ENCODE measurements around the gene TMEM181.
A peak's percentile ranks its signal among the peaks of the same experiment; 100 is the strongest.
"Not testable (repeated sequence)": the region's sequence is repeated elsewhere in the genome, so short reads cannot be mapped to it uniquely, and the experiment has no call there.

TMEM181 gene

GRCh38 chr6:158605266-158605878 is 45.5 kb downstream of the TMEM181 start:
- Histone ChIP-seq H3K27ac (ENCODE audit: low read length) (no peak overlapping the region), H3K27me3 (ENCODE audit: control insufficient read depth, insufficient read depth, low read length) (no peaks in the 10 kb centered on the region), H3K4me1 (ENCODE audit: control insufficient read depth, low read depth, low read length) (no peaks in the 10 kb centered on the region), H3K4me3 (ENCODE audit: low read length) (no peak overlapping the region), H3K36me3 (ENCODE audit: control insufficient read depth, low read depth, low read length) (peaks cover 36% of the 10 kb centered on the region), H3K9me3 (ENCODE audit: control insufficient read depth, low read depth, low read length) (no peaks in the 10 kb centered on the region), H3K9ac (ENCODE audit: low read length) (no peak overlapping the region)

GRCh38 chr6:158606011-158606410 is 46.1 kb downstream of the TMEM181 start:
- not testable (repeated sequence) for H3K4me3 ChIP-seq (ENCODE audit: low read length); H3K4me1 ChIP-seq (ENCODE audit: control insufficient read depth, low read depth, low read length); H3K27ac ChIP-seq (ENCODE audit: low read length); H3K9me3 ChIP-seq (ENCODE audit: control insufficient read depth, low read depth, low read length); H3K9ac ChIP-seq (ENCODE audit: low read length); H3K27me3 ChIP-seq (ENCODE audit: control insufficient read depth, insufficient read depth, low read length)
- peaks cover 39% of the 10 kb centered on the region for H3K36me3 ChIP-seq (ENCODE audit: control insufficient read depth, low read depth, low read length)

GRCh38 chr6:158606935-158607334 is 47.0 kb downstream of the TMEM181 start:
- no peak overlapping the region for H3K27ac ChIP-seq (ENCODE audit: low read length)
- H3K36me3 ChIP-seq (ENCODE audit: control insufficient read depth, low read depth, low read length), result peaks cover 39% of the 10 kb centered on the region

GRCh38 chr6:158607411-158608170 is 47.7 kb downstream of the TMEM181 start:
- Histone ChIP-seq H3K4me1 (ENCODE audit: control insufficient read depth, low read depth, low read length) (peaks cover 4% of the 10 kb centered on the region), H3K9me3 (ENCODE audit: control insufficient read depth, low read depth, low read length) (no peaks in the 10 kb centered on the region), H3K9ac (ENCODE audit: low read length) (no peak overlapping the region), H3K27me3 (ENCODE audit: control insufficient read depth, insufficient read depth, low read length) (no peaks in the 10 kb centered on the region), H3K27ac (ENCODE audit: low read length) (no peak overlapping the region), H3K4me3 (ENCODE audit: low read length) (no peak overlapping the region), H3K36me3 (ENCODE audit: control insufficient read depth, low read depth, low read length) (peaks cover 39% of the 10 kb centered on the region)

More at GRCh38 chr6:158606935-158607334, 47.0 kb downstream of the TMEM181 start:
- H3K9ac ChIP-seq (ENCODE audit: low read length), result no peak overlapping the region
- peaks cover 4% of the 10 kb centered on the region for H3K4me1 ChIP-seq (ENCODE audit: control insufficient read depth, low read depth, low read length)
- H3K4me3 ChIP-seq (ENCODE audit: low read length), result no peak overlapping the region
- no peaks in the 10 kb centered on the region for H3K9me3 ChIP-seq (ENCODE audit: control insufficient read depth, low read depth, low read length)
- H3K27me3 ChIP-seq (ENCODE audit: control insufficient read depth, insufficient read depth, low read length), result no peaks in the 10 kb centered on the region

GRCh38 chr6:158608221-158608620 is 48.3 kb downstream of the TMEM181 start:
- no peak overlapping the region for H3K27ac ChIP-seq (ENCODE audit: low read length)
- no peaks in the 10 kb centered on the region for H3K27me3 ChIP-seq (ENCODE audit: control insufficient read depth, insufficient read depth, low read length)
- no peak overlapping the region for H3K9ac ChIP-seq (ENCODE audit: low read length)
- no peaks in the 10 kb centered on the region for H3K9me3 ChIP-seq (ENCODE audit: control insufficient read depth, low read depth, low read length)
- peaks cover 4% of the 10 kb centered on the region for H3K4me1 ChIP-seq (ENCODE audit: control insufficient read depth, low read depth, low read length)
- no peak overlapping the region for H3K4me3 ChIP-seq (ENCODE audit: low read length)
- H3K36me3 ChIP-seq (ENCODE audit: control insufficient read depth, low read depth, low read length), result peaks cover 40% of the 10 kb centered on the region

GRCh38 chr6:158609455-158610155 is 49.7 kb downstream of the TMEM181 start:
- Histone ChIP-seq H3K27ac (ENCODE audit: low read length) (no peak overlapping the region), H3K4me3 (ENCODE audit: low read length) (no peak overlapping the region), H3K27me3 (ENCODE audit: control insufficient read depth, insufficient read depth, low read length) (no peaks in the 10 kb centered on the region), H3K36me3 (ENCODE audit: control insufficient read depth, low read depth, low read length) (peaks cover 46% of the 10 kb centered on the region), H3K9ac (ENCODE audit: low read length) (no peak overlapping the region), H3K9me3 (ENCODE audit: control insufficient read depth, low read depth, low read length) (no peaks in the 10 kb centered on the region), H3K4me1 (ENCODE audit: control insufficient read depth, low read depth, low read length) (peaks cover 4% of the 10 kb centered on the region)

GRCh38 chr6:158610319-158610968 is 50.6 kb downstream of the TMEM181 start:
- no peaks in the 10 kb centered on the region for H3K27me3 ChIP-seq (ENCODE audit: control insufficient read depth, insufficient read depth, low read length)
- H3K4me1 ChIP-seq (ENCODE audit: control insufficient read depth, low read depth, low read length), result peaks cover 4% of the 10 kb centered on the region
- H3K9me3 ChIP-seq (ENCODE audit: control insufficient read depth, low read depth, low read length), result no peaks in the 10 kb centered on the region
- H3K9ac ChIP-seq (ENCODE audit: low read length), result no peak overlapping the region
- no peak overlapping the region for H3K4me3 ChIP-seq (ENCODE audit: low read length)
- no peak overlapping the region for H3K27ac ChIP-seq (ENCODE audit: low read length)
- peaks cover 46% of the 10 kb centered on the region for H3K36me3 ChIP-seq (ENCODE audit: control insufficient read depth, low read depth, low read length)

GRCh38 chr6:158611039-158611438 is 51.1 kb downstream of the TMEM181 start:
- Histone ChIP-seq H3K27ac (ENCODE audit: low read length) (no peak overlapping the region), H3K36me3 (ENCODE audit: control insufficient read depth, low read depth, low read length) (peaks cover 43% of the 10 kb centered on the region), H3K4me1 (ENCODE audit: control insufficient read depth, low read depth, low read length) (peaks cover 4% of the 10 kb centered on the region), H3K4me3 (ENCODE audit: low read length) (no peak overlapping the region), H3K27me3 (ENCODE audit: control insufficient read depth, insufficient read depth, low read length) (no peaks in the 10 kb centered on the region), H3K9ac (ENCODE audit: low read length) (no peak overlapping the region), H3K9me3 (ENCODE audit: control insufficient read depth, low read depth, low read length) (no peaks in the 10 kb centered on the region)

GRCh38 chr6:158611541-158612370 is 51.9 kb downstream of the TMEM181 start:
- Histone ChIP-seq H3K27me3 (ENCODE audit: control insufficient read depth, insufficient read depth, low read length) (no peaks in the 10 kb centered on the region), H3K9ac (ENCODE audit: low read length) (peak overlapping the region; percentile 39), H3K27ac (ENCODE audit: low read length) (peak overlapping the region; percentile 26), H3K4me3 (ENCODE audit: low read length) (peak overlapping the region; percentile 11), H3K4me1 (ENCODE audit: control insufficient read depth, low read depth, low read length) (peaks cover 4% of the 10 kb centered on the region), H3K36me3 (ENCODE audit: control insufficient read depth, low read depth, low read length) (peaks cover 41% of the 10 kb centered on the region), H3K9me3 (ENCODE audit: control insufficient read depth, low read depth, low read length) (no peaks in the 10 kb centered on the region)

- not testable (repeated sequence) for H3K27me3 ChIP-seq (ENCODE audit: control insufficient read depth, insufficient read depth, low read length); H3K27ac ChIP-seq (ENCODE audit: low read length); H3K9me3 ChIP-seq (ENCODE audit: control insufficient read depth, low read depth, low read length); H3K9ac ChIP-seq (ENCODE audit: low read length); H3K4me1 ChIP-seq (ENCODE audit: control insufficient read depth, low read depth, low read length); H3K4me3 ChIP-seq (ENCODE audit: low read length)
- peaks cover 17% of the 10 kb centered on the region for H3K36me3 ChIP-seq (ENCODE audit: control insufficient read depth, low read depth, low read length)
Measured at GRCh38 chr6:158614606-158615005, 54.7 kb downstream of the TMEM181 start.

GRCh38 chr6:158618289-158618688 is 58.4 kb downstream of the TMEM181 start:
- not testable (repeated sequence) for H3K9ac ChIP-seq (ENCODE audit: low read length); H3K27me3 ChIP-seq (ENCODE audit: control insufficient read depth, insufficient read depth, low read length); H3K9me3 ChIP-seq (ENCODE audit: control insufficient read depth, low read depth, low read length); H3K4me1 ChIP-seq (ENCODE audit: control insufficient read depth, low read depth, low read length); H3K4me3 ChIP-seq (ENCODE audit: low read length); H3K27ac ChIP-seq (ENCODE audit: low read length)
- H3K36me3 ChIP-seq (ENCODE audit: control insufficient read depth, low read depth, low read length), result peaks cover 21% of the 10 kb centered on the region
